ENCODE results near the gene BICD2. TPM values are rescaled to one million over a fixed set of nuclear protein-coding genes. Genes with fewer than 3 reads are reported as not detected.

BICD2 gene
- polyA plus RNA-seq, 3 donors: 13.8 to 29.4 (median 25.6) TPM

- peaks cover 0 to 3% (median 0%) of the 10 kb centered on the region in 3 donors for H3K27me3 Mint-ChIP-seq (ENCODE audit: low read depth in 3 of 3)
Measured at GRCh38 chr9:92724528-92725265, 39.9 kb downstream of the BICD2 start.

GRCh38 chr9:92723801-92724323 lies 40.8 kb downstream of the BICD2 start:
- Histone ChIP-seq H4K20me1 (ENCODE audit: insufficient read depth, low read length) (peaks cover 96% of the 10 kb centered on the region), H2AFZ (ENCODE audit: insufficient read depth, low read depth, low read length, poor library complexity, severe bottlenecking) (no peak overlapping the region), H3K9ac (ENCODE audit: insufficient read depth, low read length, poor library complexity, severe bottlenecking) (no peak overlapping the region), H3K27me3 (ENCODE audit: control insufficient read depth in 2 of 2, insufficient read depth in 2 of 2, low read length in 2 of 2) (no peaks in the 10 kb centered on the region), H3K27ac (ENCODE audit: low read depth in 1 of 2, low read length in 2 of 2) (peak overlapping the region in 1 of 2 donors; percentile 11), H3K79me2 (ENCODE audit: insufficient read depth, low read length) (peaks cover 52% of the 10 kb centered on the region), H3K36me3 (replicated peaks in 1 of 2; ENCODE audit: control insufficient read depth in 1 of 2, insufficient read depth in 2 of 2, low read length in 2 of 2) (peaks cover 94 to 100% of the 10 kb centered on the region in 2 donors), H3K4me1 (ENCODE audit: control insufficient read depth in 1 of 2, insufficient read depth in 2 of 2, low read length in 2 of 2) (peaks cover 15 to 18% of the 10 kb centered on the region in 2 donors), H3K9me3 (replicated peaks in 1 of 2; ENCODE audit: control insufficient read depth in 1 of 2, insufficient read depth in 1 of 2, low read length in 2 of 2) (no peaks in the 10 kb centered on the region), H3K4me2 (replicated peaks; ENCODE audit: extremely low read depth, low read length, poor library complexity, severe bottlenecking) (no peak overlapping the region), H3K4me3 (replicated peaks in 1 of 3; ENCODE audit: low read depth in 2 of 3, low read length in 3 of 3) (no peak overlapping the region)
- intact Hi-C loops (cut with micrococcal nuclease): no loop called here
- WGBS (ENCODE audit: insufficient coverage): 81% methylated on average over 8 of the region's 9 CpGs
- Mint-ChIP-seq H3K4me3 (no peak overlapping the region), H3K36me3 (peaks cover 81 to 93% of the 10 kb centered on the region in 2 donors), H3K27ac (peak overlapping the region in 1 of 7 donors; percentile 2), H3K9me3 (no peaks in the 10 kb centered on the region), H3K27me3 (ENCODE audit: low read depth in 3 of 3) (peaks cover 0 to 3% (median 0%) of the 10 kb centered on the region in 3 donors), H3K4me1 (peaks cover 31% of the 10 kb centered on the region)
- TF ChIP-seq, protein P1, sequence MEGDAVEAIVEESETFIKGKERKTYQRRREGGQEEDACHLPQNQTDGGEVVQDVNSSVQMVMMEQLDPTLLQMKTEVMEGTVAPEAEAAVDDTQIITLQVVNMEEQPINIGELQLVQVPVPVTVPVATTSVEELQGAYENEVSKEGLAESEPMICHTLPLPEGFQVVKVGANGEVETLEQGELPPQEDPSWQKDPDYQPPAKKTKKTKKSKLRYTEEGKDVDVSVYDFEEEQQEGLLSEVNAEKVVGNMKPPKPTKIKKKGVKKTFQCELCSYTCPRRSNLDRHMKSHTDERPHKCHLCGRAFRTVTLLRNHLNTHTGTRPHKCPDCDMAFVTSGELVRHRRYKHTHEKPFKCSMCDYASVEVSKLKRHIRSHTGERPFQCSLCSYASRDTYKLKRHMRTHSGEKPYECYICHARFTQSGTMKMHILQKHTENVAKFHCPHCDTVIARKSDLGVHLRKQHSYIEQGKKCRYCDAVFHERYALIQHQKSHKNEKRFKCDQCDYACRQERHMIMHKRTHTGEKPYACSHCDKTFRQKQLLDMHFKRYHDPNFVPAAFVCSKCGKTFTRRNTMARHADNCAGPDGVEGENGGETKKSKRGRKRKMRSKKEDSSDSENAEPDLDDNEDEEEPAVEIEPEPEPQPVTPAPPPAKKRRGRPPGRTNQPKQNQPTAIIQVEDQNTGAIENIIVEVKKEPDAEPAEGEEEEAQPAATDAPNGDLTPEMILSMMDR (IDR thresholded peaks at IDR 0.05): no peak
- DNase-seq: no peak

More at GRCh38 chr9:92724528-92725265, 39.9 kb downstream of the BICD2 start:
- H3K36me3 ChIP-seq (replicated peaks in 1 of 2; ENCODE audit: control insufficient read depth in 1 of 2, insufficient read depth in 2 of 2, low read length in 2 of 2): peaks cover 87 to 96% of the 10 kb centered on the region in 2 donors
- peaks cover 75 to 91% of the 10 kb centered on the region in 2 donors for H3K36me3 Mint-ChIP-seq
- no peaks in the 10 kb centered on the region for H3K9me3 Mint-ChIP-seq
- peaks cover 96% of the 10 kb centered on the region for H4K20me1 ChIP-seq (ENCODE audit: insufficient read depth, low read length)
- peak overlapping the region in 2 of 7 donors; percentile 32 to 65 for H3K27ac Mint-ChIP-seq
- H2AFZ ChIP-seq (ENCODE audit: insufficient read depth, low read depth, low read length, poor library complexity, severe bottlenecking): no peak overlapping the region
- peak overlapping the region in 1 of 2 donors; percentile 11 for H3K27ac ChIP-seq (ENCODE audit: low read depth in 1 of 2, low read length in 2 of 2)
- H3K4me2 ChIP-seq (replicated peaks; ENCODE audit: extremely low read depth, low read length, poor library complexity, severe bottlenecking): no peak overlapping the region
- no peak overlapping the region for H3K4me3 Mint-ChIP-seq
- no peaks in the 10 kb centered on the region for H3K9me3 ChIP-seq (replicated peaks in 1 of 2; ENCODE audit: control insufficient read depth in 1 of 2, insufficient read depth in 1 of 2, low read length in 2 of 2)
- no peaks in the 10 kb centered on the region for H3K27me3 ChIP-seq (ENCODE audit: control insufficient read depth in 2 of 2, insufficient read depth in 2 of 2, low read length in 2 of 2)
- no peak overlapping the region for H3K9ac ChIP-seq (ENCODE audit: insufficient read depth, low read length, poor library complexity, severe bottlenecking)
- peaks cover 60% of the 10 kb centered on the region for H3K79me2 ChIP-seq (ENCODE audit: insufficient read depth, low read length)
- H3K4me1 Mint-ChIP-seq: peaks cover 39% of the 10 kb centered on the region
- no peak overlapping the region for H3K4me3 ChIP-seq (replicated peaks in 1 of 3; ENCODE audit: low read depth in 2 of 3, low read length in 3 of 3)
- TF ChIP-seq, protein P1 (IDR thresholded peaks at IDR 0.05): no peak
- peaks cover 23 to 26% of the 10 kb centered on the region in 2 donors for H3K4me1 ChIP-seq (ENCODE audit: control insufficient read depth in 1 of 2, insufficient read depth in 2 of 2, low read length in 2 of 2)
- DNase-seq: no peak
- WGBS (ENCODE audit: insufficient coverage): 93% methylated on average over 5 of the region's 10 CpGs
- intact Hi-C loops (cut with micrococcal nuclease): no loop called here
